Omental fat pad (tissue), 4 donors: Measurements from ENCODE around the gene FRMD4A. TPM values are rescaled to one million over a fixed set of nuclear protein-coding genes. Genes with fewer than 3 reads are reported as not detected.

ENCODE experiments used
- ATAC-seq: fragments of 150-250 bp; one replicate; pipeline ENCODE4 v1.9.1; 2016; ENCODE audit warnings: mild to moderate bottlenecking, moderate library complexity; ENCODE audit not compliant: low FRiP score
- DNase-seq: peaks from one replicate; pipeline ENCODE4 v3.0.0-alpha.2; 2019; ENCODE audit warnings: low spot score
- CTCF ChIP-seq, 3 donors: fragments of 450-650 bp; IDR thresholded peaks; one replicate each; pipeline ENCODE4 v1.5.1; 2016 to 2017; ENCODE audit warnings: antibody characterized with exemption in 3 of 3, mild to moderate bottlenecking in 3 of 3, moderate library complexity in 2 of 3
- total RNA-seq, 4 donors: library from RNA; depleted of rRNA; stranded (reverse); fragments of >200 nt; gene quantifications; one replicate each; pipeline ENCODE4 v1.1.0, GENCODE V29; 2016

The FRMD4A gene
- total RNA-seq, 4 donors from 2014 or later: 66.8 to 119 (median 81.6) TPM

GRCh38 chr10:14312014-14312413 lies 18.7 kb downstream of the FRMD4A start:
- ATAC-seq: no peak
- no peak for TF ChIP-seq CTCF (IDR thresholded peaks at IDR 0.05)
- no peak for DNase-seq

- TF ChIP-seq CTCF (IDR thresholded peaks at IDR 0.05): no peak
- DNase-seq: no peak
Measured at GRCh38 chr10:14311206-14311957, 19.3 kb downstream of the FRMD4A start.

GRCh38 chr10:14309593-14309992 lies 21.1 kb downstream of the FRMD4A start:
- ATAC-seq (no peak), DNase-seq (no peak)
- no peak for TF ChIP-seq CTCF (IDR thresholded peaks at IDR 0.05)

More at GRCh38 chr10:14311206-14311957, 19.3 kb downstream of the FRMD4A start:
- no peak for ATAC-seq

- DNase-seq (no peak), ATAC-seq (no peak)
- no peak for TF ChIP-seq CTCF (IDR thresholded peaks at IDR 0.05)
Measured at GRCh38 chr10:14306190-14306589, 24.5 kb downstream of the FRMD4A start.

GRCh38 chr10:14304046-14304445 lies 26.7 kb downstream of the FRMD4A start:
- no peak for TF ChIP-seq CTCF (IDR thresholded peaks at IDR 0.05)
- ATAC-seq (no peak), DNase-seq (no peak)

- no peak for ATAC-seq
- no peak for TF ChIP-seq CTCF (IDR thresholded peaks at IDR 0.05)
- no peak for DNase-seq
Measured at GRCh38 chr10:14302035-14302434, 28.7 kb downstream of the FRMD4A start.

- DNase-seq (no peak), ATAC-seq (no peak)
- no peak for TF ChIP-seq CTCF (IDR thresholded peaks at IDR 0.05)
Measured at GRCh38 chr10:14299556-14299955, 31.2 kb downstream of the FRMD4A start.
